Kidney epithelial cell (primary cell): ENCODE measurements around the gene GNG3. TPM values are rescaled to one million over a fixed set of nuclear protein-coding genes. Genes with fewer than 3 reads are reported as not detected.
"Not testable (repeated sequence)": the region's sequence is repeated elsewhere in the genome, so short reads cannot be mapped to it uniquely, and the experiment has no call there.

Experiments
- DNase-seq: peaks from one replicate; pipeline ENCODE4 v3.0.0-alpha.2; 2010; ENCODE audit warnings: low read depth
- H3K27me3 ChIP-seq: 2 replicates; pipeline ENCODE4 v1.6.0; 2011; ENCODE audit warnings: low read length; ENCODE audit not compliant: control insufficient read depth, insufficient read depth
- H3K36me3 ChIP-seq: 2 replicates; pipeline ENCODE4 v1.5.1; 2011; ENCODE audit warnings: low read length; ENCODE audit not compliant: control insufficient read depth, insufficient read depth
- H3K4me3 ChIP-seq: 2 replicates; pipeline ENCODE4 v1.5.1; 2011; ENCODE audit warnings: low read depth, mild to moderate bottlenecking, control low read depth, low read length
- total RNA-seq: library from RNA; depleted of rRNA; stranded (reverse); fragments of >200 nt; gene quantifications from 2 replicates; pipeline ENCODE4 v1.2.3, GENCODE V29; 2015
- TF ChIP-seq, protein P1 (sequence below): IDR thresholded peaks from 2 replicates; pipeline ENCODE4 v1.5.1; 2011; ENCODE audit warnings: mild to moderate bottlenecking, moderate library complexity, low read length, control low read depth, inconsistent platforms; ENCODE audit not compliant: insufficient read depth, poor library complexity, severe bottlenecking

GNG3 gene
- total RNA-seq, 1 donor from 2014 or later = not detected

DNA sequence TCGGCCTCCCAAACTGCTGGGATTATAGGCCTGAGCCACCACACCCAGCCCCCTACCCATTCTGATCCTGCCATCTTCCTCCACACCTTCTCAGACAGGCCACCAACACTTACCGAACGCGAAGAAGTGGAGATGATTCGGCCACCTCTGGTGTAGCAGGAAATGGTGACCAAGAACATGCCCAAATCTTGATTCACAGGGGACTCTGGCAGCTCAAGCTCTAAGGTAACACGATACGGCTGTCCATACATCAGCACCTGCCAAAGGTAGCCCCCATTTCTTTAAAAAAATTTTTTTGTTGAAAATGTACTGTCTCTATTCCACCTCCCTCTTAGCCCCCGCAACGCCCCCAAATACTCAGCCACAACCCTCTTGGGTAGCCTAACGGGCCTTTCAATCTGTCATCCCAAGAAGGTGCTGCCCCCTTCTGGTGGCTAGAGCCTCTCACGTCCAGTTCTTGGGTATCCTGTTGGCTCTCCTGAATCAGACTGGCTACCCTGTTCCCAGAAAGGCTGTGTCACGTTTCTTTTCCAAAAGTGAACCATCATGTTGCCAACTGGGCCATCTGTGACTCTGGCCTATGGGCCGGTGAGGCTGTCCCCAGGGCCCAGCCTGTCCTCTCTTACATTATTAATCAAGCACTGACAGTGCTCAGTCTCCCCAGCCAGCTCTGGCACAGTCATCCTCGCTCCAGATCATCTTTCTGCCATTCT, 12.9 kb upstream of the GNG3 start:
- TF ChIP-seq, protein P1, sequence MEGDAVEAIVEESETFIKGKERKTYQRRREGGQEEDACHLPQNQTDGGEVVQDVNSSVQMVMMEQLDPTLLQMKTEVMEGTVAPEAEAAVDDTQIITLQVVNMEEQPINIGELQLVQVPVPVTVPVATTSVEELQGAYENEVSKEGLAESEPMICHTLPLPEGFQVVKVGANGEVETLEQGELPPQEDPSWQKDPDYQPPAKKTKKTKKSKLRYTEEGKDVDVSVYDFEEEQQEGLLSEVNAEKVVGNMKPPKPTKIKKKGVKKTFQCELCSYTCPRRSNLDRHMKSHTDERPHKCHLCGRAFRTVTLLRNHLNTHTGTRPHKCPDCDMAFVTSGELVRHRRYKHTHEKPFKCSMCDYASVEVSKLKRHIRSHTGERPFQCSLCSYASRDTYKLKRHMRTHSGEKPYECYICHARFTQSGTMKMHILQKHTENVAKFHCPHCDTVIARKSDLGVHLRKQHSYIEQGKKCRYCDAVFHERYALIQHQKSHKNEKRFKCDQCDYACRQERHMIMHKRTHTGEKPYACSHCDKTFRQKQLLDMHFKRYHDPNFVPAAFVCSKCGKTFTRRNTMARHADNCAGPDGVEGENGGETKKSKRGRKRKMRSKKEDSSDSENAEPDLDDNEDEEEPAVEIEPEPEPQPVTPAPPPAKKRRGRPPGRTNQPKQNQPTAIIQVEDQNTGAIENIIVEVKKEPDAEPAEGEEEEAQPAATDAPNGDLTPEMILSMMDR = peak; percentile 85
- DNase-seq = no peak
- H3K27me3 ChIP-seq = no peaks in the 10 kb centered on the region

DNA sequence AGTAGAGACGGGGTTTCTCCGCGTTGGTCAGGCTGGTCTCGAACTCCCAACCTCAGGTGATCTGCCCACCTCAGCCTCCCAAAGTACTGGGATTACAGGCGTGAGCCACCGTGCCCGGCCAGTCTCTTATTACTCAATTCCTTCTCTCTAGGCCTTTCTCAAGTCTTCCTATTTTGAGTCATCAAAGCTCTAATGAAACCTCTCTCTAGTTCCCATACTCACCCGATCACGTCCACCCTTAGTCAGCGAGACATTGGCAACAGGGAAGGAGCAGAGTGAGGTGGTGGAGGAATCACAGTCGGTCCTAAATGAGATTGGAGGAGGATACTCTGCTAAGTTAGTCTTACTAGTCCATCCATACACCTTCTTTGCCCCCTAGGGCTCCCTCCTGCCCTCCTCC, 5.2 kb upstream of the GNG3 start:
- no peaks in the 10 kb centered on the region for H3K36me3 ChIP-seq
- no peak for DNase-seq

More for the DNA sequence above, 12.9 kb upstream of the GNG3 start:
- Histone ChIP-seq H3K36me3 (no peaks in the 10 kb centered on the region), H3K4me3 (no peak overlapping the region)

DNA sequence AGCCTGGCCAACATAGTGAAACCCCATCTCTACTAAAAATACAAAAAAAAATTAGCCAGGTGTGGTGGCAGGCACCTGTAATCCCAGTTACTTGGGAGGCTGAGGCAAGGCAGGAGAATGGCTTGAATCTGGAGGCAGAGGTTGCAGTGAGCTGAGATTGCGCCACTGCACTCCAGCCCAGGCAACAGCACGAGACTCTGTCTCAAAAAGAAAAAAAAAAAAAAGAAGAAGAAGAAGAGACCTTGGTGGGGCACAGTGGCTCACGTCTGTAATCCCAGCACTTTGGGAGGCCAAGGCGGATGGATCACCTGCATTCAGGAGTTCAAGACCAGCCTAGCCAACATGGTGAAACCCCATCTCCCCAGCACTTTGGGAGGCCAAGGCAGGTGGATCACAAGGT, 3.6 kb upstream of the GNG3 start:
- not testable (repeated sequence) for H3K27me3 ChIP-seq, DNase-seq, H3K36me3 ChIP-seq, H3K4me3 ChIP-seq

More for the DNA sequence above, 5.2 kb upstream of the GNG3 start:
- TF ChIP-seq, protein P1 = no peak
- Histone ChIP-seq H3K4me3 (no peak overlapping the region), H3K27me3 (no peaks in the 10 kb centered on the region)

DNA sequence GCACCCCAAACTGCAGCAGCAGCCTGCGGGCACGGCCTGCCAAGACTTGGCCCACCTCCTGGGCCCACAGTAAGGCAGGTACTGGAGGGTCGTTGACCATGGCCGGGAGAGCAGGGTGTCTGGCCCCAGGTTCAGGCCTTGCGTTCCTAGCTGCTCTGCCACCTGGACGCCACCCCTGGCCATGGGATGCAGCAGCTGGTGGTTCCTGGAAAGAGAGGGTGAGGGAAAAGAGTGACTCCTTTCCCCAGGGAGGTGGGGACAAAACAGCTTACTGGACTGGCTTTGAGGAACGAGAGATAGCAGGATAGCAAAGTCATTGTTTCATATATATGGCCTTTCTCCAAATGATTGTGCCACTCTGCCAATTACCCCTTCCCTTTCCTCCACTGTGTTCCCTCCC, 2.1 kb upstream of the GNG3 start:
- H3K27me3 ChIP-seq = no peaks in the 10 kb centered on the region
- DNase-seq = no peak
- H3K4me3 ChIP-seq = peak overlapping the region; percentile 59
- TF ChIP-seq, protein P1 = peak; percentile 16
- peaks cover 2% of the 10 kb centered on the region for H3K36me3 ChIP-seq

DNA sequence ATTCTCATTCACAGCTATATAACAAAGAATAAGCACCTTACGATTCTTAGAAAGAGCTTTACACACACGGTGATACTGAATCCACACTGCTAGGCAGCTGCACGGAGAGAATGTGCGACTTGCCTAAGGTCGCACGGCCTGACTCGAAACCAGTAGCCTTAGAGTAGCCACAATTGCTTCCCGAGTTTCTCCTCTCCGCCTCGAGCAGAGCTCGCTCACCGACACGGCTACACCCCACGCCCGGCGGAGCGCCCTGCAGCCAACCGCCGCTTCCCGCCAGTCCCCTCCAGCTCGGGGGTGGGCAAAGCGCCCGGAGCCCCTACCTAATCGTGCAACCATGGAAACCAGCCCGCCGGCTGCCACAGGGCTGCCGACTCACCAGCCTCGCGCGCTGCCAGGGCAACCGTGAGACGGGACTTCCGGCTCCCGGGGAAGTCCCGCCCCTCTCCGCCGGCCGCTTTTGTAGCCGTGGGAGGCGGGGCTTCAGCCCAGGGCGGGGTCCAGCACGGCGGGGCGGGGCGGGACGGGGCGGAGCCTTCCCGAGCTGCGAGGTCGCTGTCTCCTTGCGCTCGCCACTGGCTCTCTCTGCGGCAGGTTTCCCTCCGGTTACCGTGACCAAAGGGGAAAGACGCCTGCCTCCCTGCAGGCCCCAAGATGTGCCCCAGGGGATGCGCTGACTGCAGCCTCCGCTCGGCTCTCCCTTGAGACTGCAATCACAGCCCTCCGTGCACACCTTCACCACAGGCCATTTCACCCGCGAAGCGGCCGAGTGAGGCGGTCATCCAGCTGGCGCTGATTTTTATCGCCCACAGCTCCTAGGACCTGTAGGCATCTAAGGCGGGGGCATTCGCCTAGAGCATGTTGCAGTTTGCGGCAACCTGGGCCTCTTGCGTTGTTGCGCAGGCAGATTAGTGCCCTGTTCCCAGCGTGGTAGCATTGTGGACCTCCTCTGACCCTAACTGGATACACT, 1.3 kb upstream of the GNG3 start:
- TF ChIP-seq, protein P1 = no peak
- H3K27me3 ChIP-seq = no peaks in the 10 kb centered on the region
- DNase-seq = peak; percentile 72
- H3K36me3 ChIP-seq = peaks cover 2% of the 10 kb centered on the region
- H3K4me3 ChIP-seq = peak overlapping the region; percentile 59

DNA sequence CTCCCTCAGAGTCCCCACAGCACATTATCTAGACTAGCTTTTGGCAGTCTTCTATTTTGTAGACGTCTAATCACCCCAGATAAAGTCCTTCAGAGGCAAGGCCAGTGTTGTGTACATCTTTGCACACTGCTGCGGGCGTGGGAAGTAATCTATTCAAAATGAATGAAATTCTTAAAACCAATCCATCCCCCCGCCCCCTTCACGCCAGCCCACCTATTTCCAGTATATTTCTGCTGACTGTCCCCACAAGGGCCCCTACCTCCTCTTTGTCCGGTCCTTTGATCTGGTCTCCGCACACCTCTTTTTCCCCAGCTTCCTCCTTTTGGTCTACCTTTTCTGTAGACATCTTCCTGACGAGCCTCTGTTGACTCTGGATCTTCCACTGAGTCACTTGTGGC, 627 bp upstream of the GNG3 start:
- no peak for DNase-seq
- Histone ChIP-seq H3K36me3 (peaks cover 2% of the 10 kb centered on the region), H3K4me3 (no peak overlapping the region), H3K27me3 (no peaks in the 10 kb centered on the region)
- TF ChIP-seq, protein P1 = no peak
